ENCODE results near the gene TMEM179.

TMEM179 gene

GRCh38 chr14:104598039-104598909 is 6.3 kb downstream of the TMEM179 start:
- DNase-seq: no peak

DNA sequence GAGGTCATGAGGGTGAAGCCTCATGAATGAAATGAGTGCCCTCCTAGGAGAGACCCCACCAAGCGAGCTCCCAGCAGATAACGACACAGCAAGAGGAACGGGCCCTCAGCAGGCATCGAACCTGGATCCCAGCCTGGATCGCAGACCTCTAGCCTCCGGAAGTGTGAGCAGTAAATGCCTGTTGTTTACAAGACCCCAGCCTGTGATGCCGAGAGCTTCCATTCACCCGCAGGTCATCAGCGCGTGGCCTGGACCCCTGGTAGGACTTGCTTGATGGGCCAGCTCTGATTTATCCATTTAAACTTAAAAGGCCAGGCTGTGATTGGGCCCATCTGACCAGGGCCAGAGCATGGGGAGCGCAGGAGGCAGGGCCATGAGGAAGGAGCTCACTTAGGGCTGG is 7.0 kb downstream of the TMEM179 start:
- no peak for DNase-seq

- DNase-seq: no peak
Observed at GRCh38 chr14:104596927-104597351, 7.6 kb downstream of the TMEM179 start.

DNA sequence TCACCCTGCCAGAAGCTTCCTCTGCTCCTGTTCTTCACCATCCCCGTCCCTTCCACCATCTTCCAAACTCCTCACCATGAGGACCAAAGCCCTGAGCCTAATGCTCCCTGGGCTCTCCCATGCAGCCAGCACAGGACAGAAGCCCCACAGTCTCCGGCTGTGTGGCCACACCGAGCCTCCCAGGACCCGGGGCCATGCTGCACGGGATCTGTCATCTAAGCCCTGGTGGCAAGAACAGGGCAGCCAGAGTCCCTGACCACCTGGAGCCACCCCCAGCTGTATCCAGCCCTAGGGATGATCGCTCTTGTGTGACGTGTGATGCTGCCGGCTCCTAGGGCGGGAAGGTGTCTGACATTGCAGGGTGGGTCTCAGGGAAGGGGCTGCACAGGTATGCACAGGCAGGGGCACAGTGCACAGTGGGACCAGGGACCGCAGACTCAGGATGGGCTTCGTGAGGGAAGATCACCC is 8.1 kb downstream of the TMEM179 start:
- no peak for DNase-seq

GRCh38 chr14:104595911-104596450 is 8.6 kb downstream of the TMEM179 start:
- DNase-seq: no peak

DNA sequence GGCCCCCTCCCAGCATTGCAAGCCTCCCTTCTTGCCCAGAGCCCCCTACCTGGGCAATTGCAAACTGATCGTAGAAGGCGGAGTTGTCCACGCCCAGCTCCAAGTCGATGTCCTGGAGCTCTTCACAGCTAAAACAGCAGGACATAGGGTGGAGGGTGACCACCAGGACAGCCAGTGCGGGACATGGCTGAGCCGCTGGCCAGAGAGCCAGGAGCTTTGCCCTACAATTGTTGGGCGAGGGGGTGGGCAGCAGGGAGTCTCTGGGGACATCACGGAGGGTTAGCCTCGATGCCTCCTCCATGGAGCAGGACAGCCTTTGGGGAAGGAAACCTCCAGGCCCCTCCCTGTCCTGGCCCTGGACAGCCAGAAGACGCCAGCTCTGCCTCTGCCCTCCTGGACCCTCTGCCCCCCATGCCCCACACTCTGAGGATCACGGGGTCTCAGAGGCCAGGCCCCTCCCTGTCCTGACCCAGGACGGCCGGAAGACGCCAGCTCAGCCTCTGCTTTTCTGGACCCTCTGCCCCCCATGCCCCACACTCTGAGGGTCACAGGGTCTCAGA is 9.4 kb downstream of the TMEM179 start:
- no peak for DNase-seq

DNA sequence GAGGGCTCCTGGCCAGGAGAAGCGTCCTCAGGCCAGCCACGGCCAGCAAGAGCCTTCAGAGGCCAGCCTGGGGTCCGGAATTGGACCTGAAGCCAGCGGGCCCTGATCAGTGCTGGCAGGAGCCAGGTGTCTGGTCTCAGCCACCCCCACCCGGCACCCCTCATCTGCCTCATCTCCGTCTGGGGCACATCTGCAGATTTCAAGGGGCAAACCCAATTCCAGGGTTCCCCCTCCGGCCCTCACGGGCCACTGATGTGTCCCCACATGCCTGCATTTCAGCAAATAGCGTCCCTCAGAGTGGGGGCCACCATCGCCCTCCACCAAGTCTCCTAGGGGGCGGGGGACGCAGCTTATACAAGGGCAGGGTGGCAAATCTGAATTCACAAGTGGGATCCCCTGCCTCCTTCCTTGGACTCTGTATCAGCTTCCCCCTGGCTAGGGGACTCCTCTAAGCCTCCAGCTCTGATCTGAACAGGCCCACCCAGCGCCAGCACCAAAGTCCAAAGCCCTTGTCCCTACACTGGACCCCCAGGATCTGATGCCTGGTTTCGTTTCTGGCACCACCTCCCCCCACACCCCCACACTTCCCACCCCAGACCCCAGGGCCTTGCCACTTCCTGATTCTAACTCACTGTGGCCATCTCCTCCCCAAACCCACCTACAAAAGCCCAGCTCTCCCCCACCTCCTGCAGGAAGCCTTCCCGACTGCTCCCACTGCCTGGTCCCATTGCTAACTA is 10.1 kb downstream of the TMEM179 start:
- no peak for DNase-seq

GRCh38 chr14:104593710-104594136 is 10.8 kb downstream of the TMEM179 start:
- DNase-seq: no peak

- no peak for DNase-seq
Observed at GRCh38 chr14:104593241-104593701, 11.3 kb downstream of the TMEM179 start.

GRCh38 chr14:104592785-104593184 is 11.8 kb downstream of the TMEM179 start:
- DNase-seq: no peak

DNA sequence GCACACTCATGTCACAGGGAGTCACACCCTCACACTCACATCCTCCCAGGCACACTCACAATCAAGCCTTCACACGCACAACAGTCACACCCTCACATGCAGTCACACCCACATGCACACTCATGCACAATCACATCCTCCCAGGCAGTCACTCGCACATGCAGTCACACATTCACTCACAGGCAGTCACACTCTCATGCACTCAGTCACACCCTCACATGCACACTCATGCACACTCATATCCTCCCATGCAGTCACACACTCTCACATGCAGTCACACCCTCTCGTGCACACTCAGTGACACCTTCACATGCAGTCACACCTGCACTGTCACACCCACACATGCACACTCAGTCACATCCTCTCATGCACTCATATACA is 12.3 kb downstream of the TMEM179 start:
- DNase-seq: no peak

DNA sequence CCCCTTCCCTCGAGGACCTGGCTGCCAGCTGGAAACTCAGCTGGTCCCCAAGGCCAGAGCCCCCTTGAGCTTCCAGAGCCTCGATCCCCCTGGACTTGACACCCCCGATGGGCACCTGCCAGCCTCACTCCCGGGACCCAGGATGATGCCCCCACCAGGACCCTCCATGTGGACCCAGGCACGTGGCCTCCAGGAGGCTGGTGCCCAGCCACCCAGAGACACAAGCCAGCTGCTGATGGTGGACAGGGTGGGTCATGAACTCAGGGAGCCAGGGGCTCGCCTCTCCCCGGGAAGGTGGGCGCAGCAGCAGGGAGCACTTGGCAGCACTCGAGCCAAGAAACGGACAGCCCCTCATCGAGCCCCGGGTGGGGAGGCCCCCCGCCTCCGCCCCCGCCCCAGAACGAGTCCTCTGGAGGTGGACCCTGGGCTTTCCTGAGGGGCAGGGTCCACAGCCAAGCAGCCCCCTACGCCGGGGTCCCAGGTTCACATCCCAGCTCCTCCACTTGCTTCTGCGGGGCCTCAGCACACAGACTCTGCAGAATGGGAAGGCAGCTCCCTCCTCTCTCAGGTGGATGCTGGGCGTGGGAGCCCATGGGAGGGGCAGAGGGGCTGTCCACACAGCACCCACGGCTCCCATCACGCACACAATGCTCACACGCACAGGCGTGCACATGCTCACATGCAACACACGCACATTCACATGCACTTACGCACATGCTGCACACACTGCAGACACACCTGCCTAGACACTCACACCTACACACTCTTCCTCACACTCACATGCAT is 12.9 kb downstream of the TMEM179 start:
- no peak for DNase-seq

GRCh38 chr14:104591031-104591430 is 13.5 kb downstream of the TMEM179 start:
- DNase-seq: no peak

GRCh38 chr14:104590240-104590965 is 14.2 kb downstream of the TMEM179 start:
- DNase-seq: no peak

DNA sequence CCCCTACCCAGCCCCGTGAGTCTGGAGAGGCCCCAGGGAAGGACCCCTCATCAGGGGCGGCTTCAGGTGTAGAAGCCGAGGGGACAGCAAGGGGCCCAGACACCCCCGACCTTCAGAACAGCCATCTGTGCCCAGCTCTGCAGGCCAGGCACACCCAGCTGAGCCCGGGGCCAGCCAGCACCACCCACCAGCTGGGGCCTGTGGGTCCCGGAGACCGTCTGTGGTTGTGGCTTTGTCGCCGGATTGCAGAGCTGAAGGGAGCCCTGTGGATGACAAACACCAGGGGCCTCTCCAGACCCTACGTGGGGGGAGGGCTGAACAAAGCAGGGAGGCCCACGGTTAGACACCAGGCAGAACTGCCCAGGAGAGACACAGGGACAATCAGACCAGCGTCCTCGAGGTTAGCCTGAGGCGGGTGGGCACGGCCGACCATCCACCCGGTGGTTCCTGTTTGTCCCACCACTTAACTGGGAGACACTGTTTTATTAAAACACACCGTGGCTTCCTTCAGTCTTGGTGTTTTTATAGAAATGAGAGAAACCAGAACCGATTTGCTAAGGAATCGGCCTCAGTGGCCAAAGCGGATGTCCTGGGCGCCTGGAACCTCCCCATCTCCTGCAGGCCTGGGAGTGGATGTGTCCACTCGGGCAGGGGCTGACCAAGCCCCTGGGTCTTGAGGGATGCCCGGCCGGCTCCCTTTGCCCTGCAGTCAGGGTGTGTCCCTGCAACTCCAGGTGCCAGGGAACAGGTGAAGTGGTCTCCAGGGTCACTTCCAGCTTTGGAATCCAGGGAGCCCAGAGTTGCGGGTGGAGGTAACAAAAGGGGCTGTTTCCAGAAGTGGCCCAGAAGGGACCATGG is 15.0 kb downstream of the TMEM179 start:
- no peak for DNase-seq

DNA sequence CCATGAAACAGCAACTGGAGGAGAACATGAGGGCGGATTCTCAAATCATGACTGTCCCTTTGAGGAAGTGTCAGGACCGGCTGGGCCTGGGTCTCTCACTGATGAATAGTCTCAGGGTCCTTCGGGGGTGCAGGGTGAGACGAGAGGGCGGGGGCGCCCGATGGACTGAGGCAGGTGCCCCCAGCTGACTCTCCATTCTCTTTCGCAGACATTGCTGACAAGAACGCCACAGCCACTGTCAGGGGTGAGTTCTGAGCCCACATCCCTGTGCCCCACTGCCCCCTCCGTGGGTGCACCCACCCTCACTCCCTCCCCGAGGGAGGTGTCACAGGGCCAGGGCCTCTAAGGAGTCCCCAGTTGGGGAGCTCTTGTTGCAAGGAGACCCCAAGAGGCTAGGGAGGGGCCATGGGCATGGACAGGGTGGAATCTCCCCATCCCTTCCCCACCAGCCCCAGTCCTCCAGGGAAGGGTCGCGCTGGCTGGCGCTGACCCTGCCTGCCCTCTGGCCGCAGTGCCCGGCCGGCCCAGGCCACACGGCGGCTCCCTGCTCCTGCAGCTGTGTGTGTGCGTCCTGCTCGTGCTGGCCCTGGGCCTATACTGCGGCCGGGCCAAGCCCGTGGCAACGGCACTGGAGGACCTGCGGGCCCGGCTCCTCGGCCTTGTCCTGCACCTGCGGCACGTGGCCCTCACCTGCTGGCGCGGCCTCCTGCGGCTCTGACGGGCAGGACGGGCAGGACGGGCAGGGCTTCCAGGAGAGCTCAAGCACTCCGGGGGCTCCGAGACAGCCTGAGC is 16.3 kb downstream of the TMEM179 start:
- DNase-seq: no peak

GRCh38 chr14:104587641-104588040 is 16.9 kb downstream of the TMEM179 start:
- DNase-seq: no peak

DNA sequence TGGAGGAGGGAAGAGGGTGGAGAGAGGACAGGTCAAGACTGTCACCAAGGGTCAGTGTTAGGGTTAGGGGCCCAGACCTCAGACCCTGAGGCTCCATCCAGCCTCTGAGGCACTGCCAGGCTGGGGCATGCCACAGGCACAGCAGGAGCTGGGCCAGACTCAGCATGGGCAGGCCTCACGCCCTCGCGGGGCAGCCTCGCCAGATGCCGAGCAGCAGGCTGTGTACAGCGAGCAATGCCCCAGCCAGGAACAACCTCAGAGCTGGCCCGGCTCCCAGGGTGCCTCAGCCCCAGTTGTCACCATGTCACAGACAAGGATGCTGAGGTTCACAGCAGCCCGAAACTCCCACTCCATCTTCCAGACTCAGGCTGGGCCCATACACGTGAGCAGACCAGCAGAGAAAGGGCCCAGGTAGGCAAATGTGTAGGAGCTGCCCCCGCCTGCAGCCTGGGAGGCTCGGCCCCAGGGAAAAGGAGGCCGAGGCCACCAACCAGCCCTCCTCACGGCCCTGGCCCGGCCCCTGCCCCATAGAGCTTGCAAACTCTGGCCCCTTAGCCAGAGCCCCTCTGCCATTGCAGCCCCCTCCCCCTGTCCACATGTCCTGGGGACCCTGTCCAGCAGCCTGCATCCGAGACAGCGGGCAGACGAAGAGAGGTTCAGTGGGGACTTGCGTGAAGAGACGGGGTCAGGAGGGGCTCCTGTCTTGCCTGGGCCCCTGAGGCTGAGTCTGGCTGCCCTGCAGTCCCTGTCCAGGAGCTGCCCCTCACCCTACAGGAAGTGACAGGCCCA is 17.5 kb downstream of the TMEM179 start:
- no peak for DNase-seq

Measured in stimulated activated CD4-positive, alpha-beta T cell treated with anti-CD3 and anti-CD28 coated beads, Interleukin-2, amount 100 ng/mL, for 48 hours (primary cell).